SK-N-SH treated with all-trans-retinoic acid at 6 μM for 48 hours (cell line): ENCODE data around the gene TRIM8.

Experiments used
- ATAC-seq: fragments of 200-7000 bp; cut with Tn5 transposase; 3 replicates; pipeline ENCODE4 v1.9.1; 2020; ENCODE audit warnings: mild to moderate bottlenecking, moderate library complexity
- ARNTL ChIP-seq: fragments of 450-650 bp; formaldehyde crosslinking; IDR thresholded peaks from 2 replicates; pipeline ENCODE4 v1.5.0; 2020; ENCODE audit warnings: low read depth, mild to moderate bottlenecking, moderate library complexity, borderline replicate concordance
- BACH2 ChIP-seq: fragments of 250-450 bp; sonication (Bioruptor Pico); IDR thresholded peaks from 2 replicates; pipeline ENCODE4 v1.9.0; 2021; ENCODE audit warnings: mild to moderate bottlenecking, borderline replicate concordance
- CSDC2 ChIP-seq: fragments of 250-450 bp; sonication (Bioruptor Pico); IDR thresholded peaks from 2 replicates; pipeline ENCODE4 v1.5.0; 2020; ENCODE audit warnings: mild to moderate bottlenecking, moderate library complexity
- CSRNP3 ChIP-seq: fragments of 250-450 bp; sonication (Bioruptor Pico); IDR thresholded peaks from 2 replicates; pipeline ENCODE4 v1.5.1; 2021; ENCODE audit warnings: mild to moderate bottlenecking, moderate library complexity
- ESRRG ChIP-seq: fragments of 250-450 bp; sonication (Bioruptor Pico); IDR thresholded peaks from 2 replicates; pipeline ENCODE4 v1.6.1; 2021; ENCODE audit warnings: mild to moderate bottlenecking
- GLIS3 ChIP-seq: fragments of 250-450 bp; sonication (Bioruptor Pico); IDR thresholded peaks from 2 replicates; pipeline ENCODE4 v1.5.0; 2020; ENCODE audit warnings: mild to moderate bottlenecking, moderate library complexity
- OSR1 ChIP-seq: fragments of 250-450 bp; sonication (Bioruptor Pico); IDR thresholded peaks from 2 replicates; pipeline ENCODE4 v1.8.0; 2022; ENCODE audit warnings: moderate library complexity, mild to moderate bottlenecking, inconsistent platforms
- PPARA ChIP-seq: fragments of 250-450 bp; sonication (Bioruptor Pico); IDR thresholded peaks from 2 replicates; pipeline ENCODE4 v1.5.0; 2020; ENCODE audit warnings: mild to moderate bottlenecking, borderline replicate concordance
- RARB ChIP-seq: fragments of 250-450 bp; sonication (Bioruptor Pico); IDR thresholded peaks from 2 replicates; pipeline ENCODE4 v1.8.0; 2021; ENCODE audit warnings: mild to moderate bottlenecking, moderate library complexity
- SNAI2 ChIP-seq: fragments of 250-450 bp; sonication (Bioruptor Pico); IDR thresholded peaks from 2 replicates; pipeline ENCODE4 v1.5.0; 2020; ENCODE audit warnings: mild to moderate bottlenecking, moderate library complexity
- TCF4 ChIP-seq: fragments of 250-450 bp; sonication (Bioruptor Pico); IDR thresholded peaks from 2 replicates; pipeline ENCODE4 v1.8.0; 2021; ENCODE audit warnings: mild to moderate bottlenecking, moderate library complexity, borderline replicate concordance
- TOX ChIP-seq: fragments of 250-450 bp; sonication (Bioruptor Pico); IDR thresholded peaks from 2 replicates; pipeline ENCODE4 v1.8.0; 2021; ENCODE audit warnings: mild to moderate bottlenecking, moderate library complexity, borderline replicate concordance
- ZFP3 ChIP-seq: fragments of 250-450 bp; sonication (Bioruptor Pico); IDR thresholded peaks from 2 replicates; pipeline ENCODE4 v1.5.0; 2020; ENCODE audit warnings: mild to moderate bottlenecking, moderate library complexity
- ZFP30 ChIP-seq: fragments of 450-650 bp; formaldehyde crosslinking; IDR thresholded peaks from 2 replicates; pipeline ENCODE4 v1.5.0; 2022; ENCODE audit warnings: mild to moderate bottlenecking, moderate library complexity
- ZNF565 ChIP-seq: fragments of 450-650 bp; formaldehyde crosslinking; conservative IDR thresholded peaks from 2 replicates; pipeline ENCODE4 v1.5.0; 2020; ENCODE audit warnings: low read depth, mild to moderate bottlenecking, moderate library complexity
- ZNF70 ChIP-seq: fragments of 450-650 bp; formaldehyde crosslinking; IDR thresholded peaks from 2 replicates; pipeline ENCODE4 v1.5.0; 2020; ENCODE audit warnings: mild to moderate bottlenecking, moderate library complexity
- ZNF8 ChIP-seq: fragments of 450-650 bp; formaldehyde crosslinking; IDR thresholded peaks from 2 replicates; pipeline ENCODE4 v1.5.0; 2020; ENCODE audit warnings: mild to moderate bottlenecking, moderate library complexity
- TF ChIP-seq, protein P1 (sequence below): fragments of 250-450 bp; sonication (Bioruptor Pico); IDR thresholded peaks from 2 replicates; pipeline ENCODE4 v1.5.0; 2020; ENCODE audit warnings: mild to moderate bottlenecking, moderate library complexity
- TF ChIP-seq, protein P2 (sequence below): fragments of 250-450 bp; sonication (Bioruptor Pico); IDR thresholded peaks from 2 replicates; pipeline ENCODE4 v1.8.0; 2021; ENCODE audit warnings: low read depth, mild to moderate bottlenecking, moderate library complexity, borderline replicate concordance
- TF ChIP-seq, protein P3 (sequence below): fragments of 250-450 bp; sonication (Bioruptor Pico); IDR thresholded peaks from 2 replicates; pipeline ENCODE4 v1.8.0; 2020; ENCODE audit warnings: mild to moderate bottlenecking, moderate library complexity, borderline replicate concordance

The TRIM8 gene

GRCh38 chr10:102653060-102653459 lies 8.8 kb downstream of the TRIM8 start:
- no peak for ATAC-seq

GRCh38 chr10:102654566-102654965 lies 10.3 kb downstream of the TRIM8 start:
- TF ChIP-seq ARNTL, result no peak
- TF ChIP-seq RARB (CRISPR knock-in tag), result no peak
- TF ChIP-seq ZFP30 (CRISPR knock-in tag), result no peak
- TF ChIP-seq CSRNP3 (CRISPR knock-in tag), result no peak
- TF ChIP-seq PPARA (CRISPR knock-in tag), result no peak
- TF ChIP-seq, protein P1, sequence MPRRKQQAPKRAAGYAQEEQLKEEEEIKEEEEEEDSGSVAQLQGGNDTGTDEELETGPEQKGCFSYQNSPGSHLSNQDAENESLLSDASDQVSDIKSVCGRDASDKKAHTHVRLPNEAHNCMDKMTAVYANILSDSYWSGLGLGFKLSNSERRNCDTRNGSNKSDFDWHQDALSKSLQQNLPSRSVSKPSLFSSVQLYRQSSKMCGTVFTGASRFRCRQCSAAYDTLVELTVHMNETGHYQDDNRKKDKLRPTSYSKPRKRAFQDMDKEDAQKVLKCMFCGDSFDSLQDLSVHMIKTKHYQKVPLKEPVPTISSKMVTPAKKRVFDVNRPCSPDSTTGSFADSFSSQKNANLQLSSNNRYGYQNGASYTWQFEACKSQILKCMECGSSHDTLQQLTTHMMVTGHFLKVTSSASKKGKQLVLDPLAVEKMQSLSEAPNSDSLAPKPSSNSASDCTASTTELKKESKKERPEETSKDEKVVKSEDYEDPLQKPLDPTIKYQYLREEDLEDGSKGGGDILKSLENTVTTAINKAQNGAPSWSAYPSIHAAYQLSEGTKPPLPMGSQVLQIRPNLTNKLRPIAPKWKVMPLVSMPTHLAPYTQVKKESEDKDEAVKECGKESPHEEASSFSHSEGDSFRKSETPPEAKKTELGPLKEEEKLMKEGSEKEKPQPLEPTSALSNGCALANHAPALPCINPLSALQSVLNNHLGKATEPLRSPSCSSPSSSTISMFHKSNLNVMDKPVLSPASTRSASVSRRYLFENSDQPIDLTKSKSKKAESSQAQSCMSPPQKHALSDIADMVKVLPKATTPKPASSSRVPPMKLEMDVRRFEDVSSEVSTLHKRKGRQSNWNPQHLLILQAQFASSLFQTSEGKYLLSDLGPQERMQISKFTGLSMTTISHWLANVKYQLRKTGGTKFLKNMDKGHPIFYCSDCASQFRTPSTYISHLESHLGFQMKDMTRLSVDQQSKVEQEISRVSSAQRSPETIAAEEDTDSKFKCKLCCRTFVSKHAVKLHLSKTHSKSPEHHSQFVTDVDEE (CRISPR knock-in tag), result no peak
- TF ChIP-seq OSR1 (CRISPR knock-in tag), result no peak
- no peak for TF ChIP-seq GLIS3 (CRISPR knock-in tag)
- TF ChIP-seq, protein P2, sequence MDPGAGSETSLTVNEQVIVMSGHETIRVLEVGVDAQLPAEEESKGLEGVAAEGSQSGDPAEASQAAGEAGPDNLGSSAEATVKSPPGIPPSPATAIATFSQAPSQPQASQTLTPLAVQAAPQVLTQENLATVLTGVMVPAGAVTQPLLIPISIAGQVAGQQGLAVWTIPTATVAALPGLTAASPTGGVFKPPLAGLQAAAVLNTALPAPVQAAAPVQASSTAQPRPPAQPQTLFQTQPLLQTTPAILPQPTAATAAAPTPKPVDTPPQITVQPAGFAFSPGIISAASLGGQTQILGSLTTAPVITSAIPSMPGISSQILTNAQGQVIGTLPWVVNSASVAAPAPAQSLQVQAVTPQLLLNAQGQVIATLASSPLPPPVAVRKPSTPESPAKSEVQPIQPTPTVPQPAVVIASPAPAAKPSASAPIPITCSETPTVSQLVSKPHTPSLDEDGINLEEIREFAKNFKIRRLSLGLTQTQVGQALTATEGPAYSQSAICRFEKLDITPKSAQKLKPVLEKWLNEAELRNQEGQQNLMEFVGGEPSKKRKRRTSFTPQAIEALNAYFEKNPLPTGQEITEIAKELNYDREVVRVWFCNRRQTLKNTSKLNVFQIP (CRISPR knock-in tag), result no peak
- TF ChIP-seq BACH2 (CRISPR knock-in tag), result no peak
- TF ChIP-seq TCF4 (CRISPR knock-in tag), result no peak
- no peak for TF ChIP-seq ZNF70 (CRISPR knock-in tag)
- ATAC-seq, result no peak

More at GRCh38 chr10:102653060-102653459, 8.8 kb downstream of the TRIM8 start:
- TF ChIP-seq ZNF70 (CRISPR knock-in tag) (no peak), ZNF8 (CRISPR knock-in tag) (no peak), OSR1 (CRISPR knock-in tag) (no peak), CSRNP3 (CRISPR knock-in tag) (no peak), GLIS3 (CRISPR knock-in tag) (no peak), TCF4 (CRISPR knock-in tag) (no peak), ZFP30 (CRISPR knock-in tag) (no peak), ESRRG (CRISPR knock-in tag) (no peak), SNAI2 (CRISPR knock-in tag) (no peak), CSDC2 (CRISPR knock-in tag) (no peak), PPARA (CRISPR knock-in tag) (no peak), ARNTL (no peak), RARB (CRISPR knock-in tag) (no peak), ZFP3 (CRISPR knock-in tag) (no peak), TOX (CRISPR knock-in tag) (no peak), ZNF565 (CRISPR knock-in tag) (no peak), BACH2 (CRISPR knock-in tag) (no peak)
- TF ChIP-seq, protein P1 (CRISPR knock-in tag), result no peak
- TF ChIP-seq, protein P3, sequence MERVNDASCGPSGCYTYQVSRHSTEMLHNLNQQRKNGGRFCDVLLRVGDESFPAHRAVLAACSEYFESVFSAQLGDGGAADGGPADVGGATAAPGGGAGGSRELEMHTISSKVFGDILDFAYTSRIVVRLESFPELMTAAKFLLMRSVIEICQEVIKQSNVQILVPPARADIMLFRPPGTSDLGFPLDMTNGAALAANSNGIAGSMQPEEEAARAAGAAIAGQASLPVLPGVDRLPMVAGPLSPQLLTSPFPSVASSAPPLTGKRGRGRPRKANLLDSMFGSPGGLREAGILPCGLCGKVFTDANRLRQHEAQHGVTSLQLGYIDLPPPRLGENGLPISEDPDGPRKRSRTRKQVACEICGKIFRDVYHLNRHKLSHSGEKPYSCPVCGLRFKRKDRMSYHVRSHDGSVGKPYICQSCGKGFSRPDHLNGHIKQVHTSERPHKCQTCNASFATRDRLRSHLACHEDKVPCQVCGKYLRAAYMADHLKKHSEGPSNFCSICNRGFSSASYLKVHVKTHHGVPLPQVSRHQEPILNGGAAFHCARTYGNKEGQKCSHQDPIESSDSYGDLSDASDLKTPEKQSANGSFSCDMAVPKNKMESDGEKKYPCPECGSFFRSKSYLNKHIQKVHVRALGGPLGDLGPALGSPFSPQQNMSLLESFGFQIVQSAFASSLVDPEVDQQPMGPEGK (CRISPR knock-in tag), result no peak
- TF ChIP-seq, protein P2 (CRISPR knock-in tag), result no peak
